Measurements from ENCODE around the gene DLGAP1. TPM values are rescaled to one million over a fixed set of nuclear protein-coding genes. Genes with fewer than 3 reads are reported as not detected.

The DLGAP1 gene
- total RNA-seq, 1 donor from 2014 or later = 0.63 TPM

- no peak for DNase-seq (ENCODE audit: low read depth)
- TF ChIP-seq CTCF (conservative IDR thresholded peaks at IDR 0.05; ENCODE audit: low read depth, low read length) = no peak
- peak overlapping the region; percentile 28 for H3K4me3 ChIP-seq (ENCODE audit: low read depth, low read length)
Observed at GRCh38 chr18:3857544-3857943, 597.6 kb downstream of the DLGAP1 start.

- TF ChIP-seq CTCF (conservative IDR thresholded peaks at IDR 0.05; ENCODE audit: low read depth, low read length) = no peak
- no peak overlapping the region for H3K4me3 ChIP-seq (ENCODE audit: low read depth, low read length)
- DNase-seq (ENCODE audit: low read depth) = peak; percentile 91
Observed at GRCh38 chr18:3855966-3856365, 599.1 kb downstream of the DLGAP1 start.

- no peak overlapping the region for H3K4me3 ChIP-seq (ENCODE audit: low read depth, low read length)
- TF ChIP-seq CTCF (conservative IDR thresholded peaks at IDR 0.05; ENCODE audit: low read depth, low read length) = peak; percentile 6
- no peak for DNase-seq (ENCODE audit: low read depth)
Observed at GRCh38 chr18:3852321-3852720, 602.8 kb downstream of the DLGAP1 start.

- DNase-seq (ENCODE audit: low read depth) = peak; percentile 91
Observed at GRCh38 chr18:3851159-3851558, 603.9 kb downstream of the DLGAP1 start.

GRCh38 chr18:3848316-3848715 lies 606.8 kb downstream of the DLGAP1 start:
- TF ChIP-seq CTCF (conservative IDR thresholded peaks at IDR 0.05; ENCODE audit: low read depth, low read length) = no peak
- no peak overlapping the region for H3K4me3 ChIP-seq (ENCODE audit: low read depth, low read length)
- no peak for DNase-seq (ENCODE audit: low read depth)

More at GRCh38 chr18:3851159-3851558, 603.9 kb downstream of the DLGAP1 start:
- H3K4me3 ChIP-seq (ENCODE audit: low read depth, low read length) = no peak overlapping the region
- no peak for TF ChIP-seq CTCF (conservative IDR thresholded peaks at IDR 0.05; ENCODE audit: low read depth, low read length)

- TF ChIP-seq CTCF (conservative IDR thresholded peaks at IDR 0.05; ENCODE audit: low read depth, low read length) = no peak
- H3K4me3 ChIP-seq (ENCODE audit: low read depth, low read length) = no peak overlapping the region
- DNase-seq (ENCODE audit: low read depth) = no peak
Observed at GRCh38 chr18:3845161-3845560, 609.9 kb downstream of the DLGAP1 start.

- TF ChIP-seq CTCF (conservative IDR thresholded peaks at IDR 0.05; ENCODE audit: low read depth, low read length) = no peak
- DNase-seq (ENCODE audit: low read depth) = no peak
- no peak overlapping the region for H3K4me3 ChIP-seq (ENCODE audit: low read depth, low read length)
Observed at GRCh38 chr18:3842844-3843243, 612.3 kb downstream of the DLGAP1 start.
